GM23338 (cell line): ENCODE data around the gene BRAP. TPM values are rescaled to one million over a fixed set of nuclear protein-coding genes. Genes with fewer than 3 reads are reported as not detected.

Experiments
- ATAC-seq: fragments of 200-7000 bp; cut with Tn5 transposase; 3 replicates; pipeline ENCODE4 v1.9.1; 2020
- DNase-seq: peaks from one replicate; pipeline ENCODE4 v3.0.0-alpha.2; 2015; ENCODE audit warnings: low spot score
- H2AFZ ChIP-seq: fragments of 200-600 bp; sonication (generic); 2 replicates; pipeline ENCODE4 v1.8.0; 2016; ENCODE audit warnings: antibody characterized with exemption, mild to moderate bottlenecking, moderate library complexity
- H3F3A ChIP-seq: fragments of 200-600 bp; sonication (generic); replicated peaks from 2 replicates; pipeline ENCODE4 v1.8.0; 2017; ENCODE audit warnings: antibody characterized with exemption, mixed run types, low read depth
- H3K27ac ChIP-seq: fragments of 200-600 bp; sonication (generic); 2 replicates; pipeline ENCODE4 v1.6.1; 2016; ENCODE audit warnings: low read depth
- H3K27me3 ChIP-seq: fragments of 200-600 bp; sonication (generic); 2 replicates; pipeline ENCODE4 v1.8.0; 2016; ENCODE audit warnings: mild to moderate bottlenecking, mixed run types, moderate library complexity; ENCODE audit not compliant: insufficient read depth
- H3K36me3 ChIP-seq: fragments of 200-600 bp; sonication (generic); 2 replicates; pipeline ENCODE4 v1.8.0; 2016; ENCODE audit warnings: mild to moderate bottlenecking; ENCODE audit not compliant: insufficient read depth
- H3K4me1 ChIP-seq: fragments of 200-600 bp; sonication (generic); 2 replicates; pipeline ENCODE4 v1.8.0; 2016; ENCODE audit warnings: mild to moderate bottlenecking, moderate library complexity; ENCODE audit not compliant: insufficient read depth
- H3K4me2 ChIP-seq: fragments of 200-600 bp; sonication (generic); 2 replicates; pipeline ENCODE4 v1.7.1; 2017; ENCODE audit warnings: mixed run types
- H3K4me3 ChIP-seq: fragments of 200-600 bp; sonication (generic); 2 replicates; pipeline ENCODE4 v1.6.1; 2016; ENCODE audit warnings: mixed run types
- H3K79me2 ChIP-seq: fragments of 200-600 bp; sonication (generic); replicated peaks from 2 replicates; pipeline ENCODE4 v1.8.0; 2017; ENCODE audit warnings: mild to moderate bottlenecking; ENCODE audit not compliant: insufficient read depth
- H3K9me2 ChIP-seq: fragments of 200-600 bp; sonication (generic); 2 replicates; pipeline ENCODE4 v1.8.0; 2017; ENCODE audit not compliant: insufficient read depth
- H4K20me1 ChIP-seq: fragments of 200-600 bp; sonication (generic); replicated peaks from 2 replicates; pipeline ENCODE4 v1.8.0; 2017; ENCODE audit warnings: mild to moderate bottlenecking; ENCODE audit not compliant: insufficient read depth
- H3K27ac Mint-ChIP-seq: 2 replicates; pipeline ENCODE4 v1.8.0; 2020; ENCODE audit warnings: inconsistent platforms, mild to moderate bottlenecking, moderate library complexity, mixed read lengths
- H3K27me3 Mint-ChIP-seq: 3 replicates; pipeline ENCODE4 v1.8.0; 2022; ENCODE audit warnings: low read depth, mild to moderate bottlenecking, moderate library complexity, mixed read lengths, inconsistent platforms; ENCODE audit not compliant: insufficient read depth, poor library complexity
- H3K36me3 Mint-ChIP-seq: 3 replicates; pipeline ENCODE4 v1.8.0; 2021; ENCODE audit warnings: low read depth, mild to moderate bottlenecking, inconsistent platforms, moderate library complexity, mixed read lengths
- H3K4me1 Mint-ChIP-seq: 3 replicates; pipeline ENCODE4 v1.8.0; 2020; ENCODE audit warnings: mild to moderate bottlenecking, inconsistent platforms, mixed read lengths
- H3K4me3 Mint-ChIP-seq: 3 replicates; pipeline ENCODE4 v1.8.0; 2021; ENCODE audit warnings: moderate library complexity, mild to moderate bottlenecking, inconsistent platforms, mixed read lengths
- H3K9me3 Mint-ChIP-seq: 3 replicates; pipeline ENCODE4 v1.8.0; 2020; ENCODE audit warnings: moderate library complexity, mild to moderate bottlenecking, inconsistent platforms, mixed read lengths
- CREB1 ChIP-seq: fragments of 250-450 bp; sonication (Bioruptor Pico); IDR thresholded peaks from 2 replicates; pipeline ENCODE4 v1.5.0; 2020; ENCODE audit warnings: low read depth, mild to moderate bottlenecking, moderate library complexity
- ETS1 ChIP-seq: IDR thresholded peaks from 2 replicates; pipeline ENCODE4 v1.6.1; 2016; ENCODE audit warnings: antibody characterized with exemption
- EZH2 ChIP-seq: fragments of 200-600 bp; sonication (generic); IDR thresholded peaks from one replicate; pipeline ENCODE4 v1.8.0; 2017; ENCODE audit warnings: antibody characterized with exemption, mild to moderate bottlenecking, low read depth; ENCODE audit not compliant: unreplicated experiment
- EZH2phosphoT487 ChIP-seq: fragments of 200-600 bp; sonication (generic); IDR thresholded peaks from one replicate; pipeline ENCODE4 v1.8.1; 2018; ENCODE audit warnings: antibody characterized with exemption; ENCODE audit not compliant: unreplicated experiment
- JUNB ChIP-seq: IDR thresholded peaks from one replicate; pipeline ENCODE4 v1.6.1; 2016; ENCODE audit warnings: antibody characterized with exemption; ENCODE audit not compliant: unreplicated experiment
- NANOG ChIP-seq: IDR thresholded peaks from 2 replicates; pipeline ENCODE4 v1.6.1; 2016; ENCODE audit warnings: antibody characterized with exemption, borderline replicate concordance
- POLR2AphosphoS5 ChIP-seq: IDR thresholded peaks from 2 replicates; pipeline ENCODE4 v1.6.1; 2016; ENCODE audit warnings: antibody characterized with exemption, low read depth
- STAT1 ChIP-seq: IDR thresholded peaks from one replicate; pipeline ENCODE4 v1.6.1; 2016; ENCODE audit warnings: antibody characterized with exemption; ENCODE audit not compliant: unreplicated experiment
- ZNF114 ChIP-seq: fragments of 250-450 bp; sonication (Bioruptor Pico); IDR thresholded peaks from 2 replicates; pipeline ENCODE4 v1.5.0; 2020; ENCODE audit warnings: mild to moderate bottlenecking, moderate library complexity
- ZNF331 ChIP-seq: fragments of 250-450 bp; sonication (Bioruptor Pico); IDR thresholded peaks from 2 replicates; pipeline ENCODE4 v1.5.0; 2020; ENCODE audit warnings: low read depth, mild to moderate bottlenecking, moderate library complexity
- polyA plus RNA-seq: library from polyadenylated mRNA; unstranded; fragments of >200 nt; fragmentation: Nextera tagmentation; extraction: Ambion mirVana; gene quantifications from 2 replicates; pipeline ENCODE4 v1.2.1, GENCODE V29; 2016
- total RNA-seq: library from RNA; depleted of rRNA; stranded (reverse); fragments of >200 nt; shearing (Covaris generic); gene quantifications from 2 replicates; pipeline ENCODE4 v1.2.3, GENCODE V29; 2014
- TF ChIP-seq, protein P1 (sequence below), 2 experiments: fragments of 200-600 bp in 1 of 2; sonication (generic) in 1 of 2; conservative IDR thresholded peaks; 2 replicates each; pipeline versions ENCODE4 v1.5.1 to v1.6.1; 2016 to 2017; ENCODE audit warnings: antibody characterized with exemption in 2 of 2, low read depth in 2 of 2, mild to moderate bottlenecking in 2 of 2, moderate library complexity in 1 of 2
- TF ChIP-seq, protein P2 (sequence below): fragments of 250-450 bp; sonication (Bioruptor Pico); IDR thresholded peaks from 2 replicates; pipeline ENCODE4 v1.5.0; 2020; ENCODE audit warnings: mild to moderate bottlenecking, moderate library complexity

The BRAP gene
- total and polyA plus RNA-seq, 2 experiments from 2014 or later: 14.9 to 19.4 TPM

DNA sequence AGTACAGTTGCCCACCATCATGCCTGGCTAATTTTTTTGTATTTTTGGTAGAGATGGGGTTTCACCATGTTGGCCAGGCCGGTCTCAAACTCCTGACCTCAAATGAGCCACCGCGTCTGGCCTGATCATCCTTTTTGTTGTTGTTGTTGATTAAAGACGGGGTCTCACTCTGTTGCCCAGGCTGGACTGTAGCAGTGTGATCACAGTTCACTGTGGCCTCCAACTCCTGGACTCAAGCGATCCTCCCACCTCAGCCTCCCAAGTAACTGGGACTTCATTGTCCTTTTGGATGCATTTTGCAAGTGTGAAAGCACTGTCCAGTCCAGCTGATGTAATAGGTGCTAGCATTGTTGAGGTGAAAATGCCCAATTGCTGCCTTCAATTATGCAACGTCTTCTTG, 59.5 kb downstream of the BRAP start (continued):
- no peak for TF ChIP-seq ZNF114 (CRISPR knock-in tag)
- no peak for TF ChIP-seq STAT1
- TF ChIP-seq, protein P1, sequence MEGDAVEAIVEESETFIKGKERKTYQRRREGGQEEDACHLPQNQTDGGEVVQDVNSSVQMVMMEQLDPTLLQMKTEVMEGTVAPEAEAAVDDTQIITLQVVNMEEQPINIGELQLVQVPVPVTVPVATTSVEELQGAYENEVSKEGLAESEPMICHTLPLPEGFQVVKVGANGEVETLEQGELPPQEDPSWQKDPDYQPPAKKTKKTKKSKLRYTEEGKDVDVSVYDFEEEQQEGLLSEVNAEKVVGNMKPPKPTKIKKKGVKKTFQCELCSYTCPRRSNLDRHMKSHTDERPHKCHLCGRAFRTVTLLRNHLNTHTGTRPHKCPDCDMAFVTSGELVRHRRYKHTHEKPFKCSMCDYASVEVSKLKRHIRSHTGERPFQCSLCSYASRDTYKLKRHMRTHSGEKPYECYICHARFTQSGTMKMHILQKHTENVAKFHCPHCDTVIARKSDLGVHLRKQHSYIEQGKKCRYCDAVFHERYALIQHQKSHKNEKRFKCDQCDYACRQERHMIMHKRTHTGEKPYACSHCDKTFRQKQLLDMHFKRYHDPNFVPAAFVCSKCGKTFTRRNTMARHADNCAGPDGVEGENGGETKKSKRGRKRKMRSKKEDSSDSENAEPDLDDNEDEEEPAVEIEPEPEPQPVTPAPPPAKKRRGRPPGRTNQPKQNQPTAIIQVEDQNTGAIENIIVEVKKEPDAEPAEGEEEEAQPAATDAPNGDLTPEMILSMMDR (conservative IDR thresholded peaks at IDR 0.05; ENCODE audit: low read depth in 2 of 2): no peak
- TF ChIP-seq ZNF331: no peak
- no peak for TF ChIP-seq JUNB
- no peak for TF ChIP-seq CREB1 (CRISPR knock-in tag)

DNA sequence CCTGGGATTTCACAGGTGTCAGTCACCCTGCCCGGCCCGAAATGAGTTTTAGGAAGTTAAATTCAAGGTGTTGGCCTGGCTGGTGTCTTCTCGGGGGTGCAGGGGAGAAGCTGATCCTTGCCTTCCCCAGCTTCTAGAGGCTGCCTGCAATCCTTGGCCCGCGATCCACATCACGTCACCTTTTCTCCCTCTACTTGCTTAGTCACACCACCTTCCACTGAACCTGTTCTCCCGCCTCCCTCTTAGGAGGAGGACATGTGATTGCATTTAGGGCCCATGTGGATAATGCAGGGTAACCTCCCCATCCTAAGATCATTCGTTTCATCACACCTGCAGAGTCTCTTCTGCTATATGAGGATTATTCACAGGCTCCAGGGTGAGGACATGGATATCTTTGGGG, 61.2 kb downstream of the BRAP start:
- Histone ChIP-seq H3K4me1 (no peaks in the 10 kb centered on the region), H3F3A (no peaks in the 10 kb centered on the region), H4K20me1 (no peaks in the 10 kb centered on the region), H3K9me2 (no peaks in the 10 kb centered on the region), H2AFZ (peak overlapping the region; percentile 84), H3K79me2 (no peaks in the 10 kb centered on the region), H3K4me2 (no peak overlapping the region), H3K4me3 (no peak overlapping the region), H3K27ac (no peak overlapping the region), H3K36me3 (no peaks in the 10 kb centered on the region), H3K27me3 (no peaks in the 10 kb centered on the region)
- ATAC-seq (peak; percentile 68), DNase-seq (no peak)
- H3K9me3 Mint-ChIP-seq: no peaks in the 10 kb centered on the region
- H3K36me3 Mint-ChIP-seq: no peaks in the 10 kb centered on the region
- no peaks in the 10 kb centered on the region; the same call in 2 of the 3 replicates for H3K4me1 Mint-ChIP-seq
- H3K27ac Mint-ChIP-seq: peak overlapping the region; percentile 50
- peaks cover 8% of the 10 kb centered on the region for H3K27me3 Mint-ChIP-seq
- H3K4me3 Mint-ChIP-seq: no peak overlapping the region
- TF ChIP-seq, protein P2, sequence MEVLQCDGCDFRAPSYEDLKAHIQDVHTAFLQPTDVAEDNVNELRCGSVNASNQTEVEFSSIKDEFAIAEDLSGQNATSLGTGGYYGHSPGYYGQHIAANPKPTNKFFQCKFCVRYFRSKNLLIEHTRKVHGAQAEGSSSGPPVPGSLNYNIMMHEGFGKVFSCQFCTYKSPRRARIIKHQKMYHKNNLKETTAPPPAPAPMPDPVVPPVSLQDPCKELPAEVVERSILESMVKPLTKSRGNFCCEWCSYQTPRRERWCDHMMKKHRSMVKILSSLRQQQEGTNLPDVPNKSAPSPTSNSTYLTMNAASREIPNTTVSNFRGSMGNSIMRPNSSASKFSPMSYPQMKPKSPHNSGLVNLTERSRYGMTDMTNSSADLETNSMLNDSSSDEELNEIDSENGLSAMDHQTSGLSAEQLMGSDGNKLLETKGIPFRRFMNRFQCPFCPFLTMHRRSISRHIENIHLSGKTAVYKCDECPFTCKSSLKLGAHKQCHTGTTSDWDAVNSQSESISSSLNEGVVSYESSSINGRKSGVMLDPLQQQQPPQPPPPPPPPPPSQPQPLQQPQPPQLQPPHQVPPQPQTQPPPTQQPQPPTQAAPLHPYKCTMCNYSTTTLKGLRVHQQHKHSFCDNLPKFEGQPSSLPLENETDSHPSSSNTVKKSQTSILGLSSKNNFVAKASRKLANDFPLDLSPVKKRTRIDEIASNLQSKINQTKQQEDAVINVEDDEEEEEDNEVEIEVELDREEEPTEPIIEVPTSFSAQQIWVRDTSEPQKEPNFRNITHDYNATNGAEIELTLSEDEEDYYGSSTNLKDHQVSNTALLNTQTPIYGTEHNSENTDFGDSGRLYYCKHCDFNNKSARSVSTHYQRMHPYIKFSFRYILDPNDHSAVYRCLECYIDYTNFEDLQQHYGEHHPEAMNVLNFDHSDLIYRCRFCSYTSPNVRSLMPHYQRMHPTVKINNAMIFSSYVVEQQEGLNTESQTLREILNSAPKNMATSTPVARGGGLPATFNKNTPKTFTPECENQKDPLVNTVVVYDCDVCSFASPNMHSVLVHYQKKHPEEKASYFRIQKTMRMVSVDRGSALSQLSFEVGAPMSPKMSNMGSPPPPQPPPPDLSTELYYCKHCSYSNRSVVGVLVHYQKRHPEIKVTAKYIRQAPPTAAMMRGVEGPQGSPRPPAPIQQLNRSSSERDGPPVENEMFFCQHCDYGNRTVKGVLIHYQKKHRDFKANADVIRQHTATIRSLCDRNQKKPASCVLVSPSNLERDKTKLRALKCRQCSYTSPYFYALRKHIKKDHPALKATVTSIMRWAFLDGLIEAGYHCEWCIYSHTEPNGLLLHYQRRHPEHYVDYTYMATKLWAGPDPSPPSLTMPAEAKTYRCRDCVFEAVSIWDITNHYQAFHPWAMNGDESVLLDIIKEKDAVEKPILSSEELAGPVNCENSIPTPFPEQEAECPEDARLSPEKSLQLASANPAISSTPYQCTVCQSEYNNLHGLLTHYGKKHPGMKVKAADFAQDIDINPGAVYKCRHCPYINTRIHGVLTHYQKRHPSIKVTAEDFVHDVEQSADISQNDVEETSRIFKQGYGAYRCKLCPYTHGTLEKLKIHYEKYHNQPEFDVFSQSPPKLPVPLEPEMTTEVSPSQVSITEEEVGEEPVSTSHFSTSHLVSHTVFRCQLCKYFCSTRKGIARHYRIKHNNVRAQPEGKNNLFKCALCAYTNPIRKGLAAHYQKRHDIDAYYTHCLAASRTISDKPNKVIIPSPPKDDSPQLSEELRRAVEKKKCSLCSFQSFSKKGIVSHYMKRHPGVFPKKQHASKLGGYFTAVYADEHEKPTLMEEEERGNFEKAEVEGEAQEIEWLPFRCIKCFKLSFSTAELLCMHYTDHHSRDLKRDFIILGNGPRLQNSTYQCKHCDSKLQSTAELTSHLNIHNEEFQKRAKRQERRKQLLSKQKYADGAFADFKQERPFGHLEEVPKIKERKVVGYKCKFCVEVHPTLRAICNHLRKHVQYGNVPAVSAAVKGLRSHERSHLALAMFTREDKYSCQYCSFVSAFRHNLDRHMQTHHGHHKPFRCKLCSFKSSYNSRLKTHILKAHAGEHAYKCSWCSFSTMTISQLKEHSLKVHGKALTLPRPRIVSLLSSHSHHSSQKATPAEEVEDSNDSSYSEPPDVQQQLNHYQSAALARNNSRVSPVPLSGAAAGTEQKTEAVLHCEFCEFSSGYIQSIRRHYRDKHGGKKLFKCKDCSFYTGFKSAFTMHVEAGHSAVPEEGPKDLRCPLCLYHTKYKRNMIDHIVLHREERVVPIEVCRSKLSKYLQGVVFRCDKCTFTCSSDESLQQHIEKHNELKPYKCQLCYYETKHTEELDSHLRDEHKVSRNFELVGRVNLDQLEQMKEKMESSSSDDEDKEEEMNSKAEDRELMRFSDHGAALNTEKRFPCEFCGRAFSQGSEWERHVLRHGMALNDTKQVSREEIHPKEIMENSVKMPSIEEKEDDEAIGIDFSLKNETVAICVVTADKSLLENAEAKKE (CRISPR knock-in tag): no peak
- TF ChIP-seq ZNF331 (no peak), ZNF114 (CRISPR knock-in tag) (no peak), EZH2phosphoT487 (no peak), EZH2 (no peak), POLR2AphosphoS5 (no peak), JUNB (no peak), ETS1 (no peak), NANOG (no peak), STAT1 (no peak)
- TF ChIP-seq, protein P1 (conservative IDR thresholded peaks at IDR 0.05; ENCODE audit: low read depth in 2 of 2): no peak
